Upper lobe of left lung (tissue), 4 donors: ENCODE measurements around the gene ZNF609.

Experiments
- CTCF ChIP-seq, 6 experiments: fragments of 450-650 bp in 4 of 6; fragments of 200-600 bp in 2 of 6; sonication (generic) in 2 of 6; IDR thresholded peaks; one replicate each; pipeline ENCODE4 v1.5.1; 2016 to 2019; ENCODE audit warnings: antibody characterized with exemption in 6 of 6
- EP300 ChIP-seq, 4 donors: sonication (generic); formaldehyde crosslinking; IDR thresholded peaks; one replicate each; pipeline ENCODE4 v1.5.1; 2017; ENCODE audit warnings: antibody characterized with exemption in 4 of 4, control low read depth in 2 of 4
- POLR2A ChIP-seq, 4 donors: fragments of 450-650 bp; IDR thresholded peaks; one replicate each; pipeline ENCODE4 v1.5.1; 2016 to 2017; ENCODE audit warnings: antibody characterized with exemption in 4 of 4, mild to moderate bottlenecking in 2 of 4
- POLR2AphosphoS5 ChIP-seq, 2 donors: sonication (generic); formaldehyde crosslinking; IDR thresholded peaks; one replicate each; pipeline ENCODE4 v1.5.1; 2017; ENCODE audit warnings: antibody characterized with exemption in 2 of 2

GRCh38 chr15:64645995-64646394, 185.6 kb downstream of the ZNF609 start:
- TF ChIP-seq CTCF (IDR thresholded peaks at IDR 0.05), result no peak
- TF ChIP-seq POLR2A (IDR thresholded peaks at IDR 0.05), result no peak
- TF ChIP-seq POLR2AphosphoS5 (IDR thresholded peaks at IDR 0.05), result no peak
- TF ChIP-seq EP300 (IDR thresholded peaks at IDR 0.05), result no peak
